ENCODE results near the gene SEC31B.
A peak's percentile ranks its signal among the peaks of the same experiment; 100 is the strongest.

Gene SEC31B

GRCh38 chr10:100462709-100463108, 57.0 kb downstream of the SEC31B start, which contains the start of gene WNT8B:
WNT8B (plus strand) TSS chr10:100463009; CDS start chr10:100463169, 160 bp downstream.
- no peak for TF ChIP-seq CTCF (IDR thresholded peaks at IDR 0.05; ENCODE audit: low read depth, low read length)
- no peak within 1 kb of the TSS for H3K27ac ChIP-seq
- no peak for DNase-seq
- H3K27me3 ChIP-seq (ENCODE audit: insufficient read depth, low read depth, severe bottlenecking) = no peaks in the 10 kb centered on the region
- no peak within 1 kb of the TSS for H3K4me3 ChIP-seq (ENCODE audit: low read depth, low read length)
- no peaks in the 10 kb centered on the region for H3K36me3 ChIP-seq
- no peaks in the 10 kb centered on the region for H3K9me3 ChIP-seq (ENCODE audit: severe bottlenecking)

- Histone ChIP-seq H3K27ac (no peak overlapping the region), H3K9me3 (ENCODE audit: severe bottlenecking) (no peaks in the 10 kb centered on the region), H3K27me3 (ENCODE audit: insufficient read depth, low read depth, severe bottlenecking) (no peaks in the 10 kb centered on the region), H3K4me3 (ENCODE audit: low read depth, low read length) (no peak overlapping the region), H3K36me3 (no peaks in the 10 kb centered on the region)
- TF ChIP-seq CTCF (IDR thresholded peaks at IDR 0.05; ENCODE audit: low read depth, low read length) = no peak
- DNase-seq = no peak
Observed at GRCh38 chr10:100448951-100449350, 70.7 kb downstream of the SEC31B start.

- no peak overlapping the region for H3K27ac ChIP-seq
- no peaks in the 10 kb centered on the region for H3K9me3 ChIP-seq (ENCODE audit: severe bottlenecking)
- no peak overlapping the region for H3K4me3 ChIP-seq (ENCODE audit: low read depth, low read length)
- DNase-seq = no peak
- no peaks in the 10 kb centered on the region for H3K36me3 ChIP-seq
- no peak for TF ChIP-seq CTCF (IDR thresholded peaks at IDR 0.05; ENCODE audit: low read depth, low read length)
- H3K27me3 ChIP-seq (ENCODE audit: insufficient read depth, low read depth, severe bottlenecking) = no peaks in the 10 kb centered on the region
Observed at GRCh38 chr10:100447663-100448062, 72.0 kb downstream of the SEC31B start.

- H3K36me3 ChIP-seq = no peaks in the 10 kb centered on the region
- no peak overlapping the region for H3K4me3 ChIP-seq (ENCODE audit: low read depth, low read length)
- no peak overlapping the region for H3K27ac ChIP-seq
- DNase-seq = peak; percentile 13
- no peaks in the 10 kb centered on the region for H3K9me3 ChIP-seq (ENCODE audit: severe bottlenecking)
- H3K27me3 ChIP-seq (ENCODE audit: insufficient read depth, low read depth, severe bottlenecking) = no peaks in the 10 kb centered on the region
- TF ChIP-seq CTCF (IDR thresholded peaks at IDR 0.05; ENCODE audit: low read depth, low read length) = peak; percentile 32; the same call in 1 of the 2 replicates
Observed at GRCh38 chr10:100446130-100446761, 73.4 kb downstream of the SEC31B start.

- no peaks in the 10 kb centered on the region for H3K27me3 ChIP-seq (ENCODE audit: insufficient read depth, low read depth, severe bottlenecking)
- no peaks in the 10 kb centered on the region for H3K9me3 ChIP-seq (ENCODE audit: severe bottlenecking)
- H3K36me3 ChIP-seq = no peaks in the 10 kb centered on the region
- H3K27ac ChIP-seq = no peak overlapping the region
- TF ChIP-seq CTCF (IDR thresholded peaks at IDR 0.05; ENCODE audit: low read depth, low read length) = no peak
- DNase-seq = no peak
- H3K4me3 ChIP-seq (ENCODE audit: low read depth, low read length) = no peak overlapping the region
Observed at GRCh38 chr10:100442548-100442947, 77.1 kb downstream of the SEC31B start.
